Measurements from ENCODE around the gene RBM33.
"Not testable (repeated sequence)": the region's sequence is repeated elsewhere in the genome, so short reads cannot be mapped to it uniquely, and the experiment has no call there.

Gene RBM33

GRCh38 chr7:155644178-155644970 is at the start of gene RBM33:
RBM33 (plus strand) TSS chr7:155644661; CDS start chr7:155644877, 216 bp downstream.
- DNase-seq (ENCODE audit: low read depth in 2 of 2), result peak; percentile 53 to 70

- DNase-seq (ENCODE audit: low read depth in 2 of 2), result no peak
These were observed 49.5 kb upstream of the RBM33 start for GRCh38 chr7:155594961-155595366.

GRCh38 chr7:155597753-155598140 is 46.7 kb upstream of the RBM33 start:
- DNase-seq (ENCODE audit: low read depth in 2 of 2), result no peak

- peak; percentile 60 to 68 for DNase-seq (ENCODE audit: low read depth in 2 of 2)
These were observed 45.7 kb upstream of the RBM33 start for GRCh38 chr7:155598810-155599210.

GRCh38 chr7:155602156-155602555 is 42.3 kb upstream of the RBM33 start:
- DNase-seq (ENCODE audit: low read depth in 2 of 2), result no peak

GRCh38 chr7:155602750-155603149 is 41.7 kb upstream of the RBM33 start:
- DNase-seq (ENCODE audit: low read depth in 2 of 2), result no peak

GRCh38 chr7:155603205-155603857 is 41.1 kb upstream of the RBM33 start:
- DNase-seq (ENCODE audit: low read depth in 2 of 2), result no peak

- DNase-seq (ENCODE audit: low read depth in 2 of 2), result no peak
These were observed 40.5 kb upstream of the RBM33 start for GRCh38 chr7:155603858-155604503.

- no peak for DNase-seq (ENCODE audit: low read depth in 2 of 2)
These were observed 39.9 kb upstream of the RBM33 start for GRCh38 chr7:155604504-155604997.

GRCh38 chr7:155609185-155609584 is 35.3 kb upstream of the RBM33 start:
- DNase-seq (ENCODE audit: low read depth in 2 of 2), result no peak

- DNase-seq (ENCODE audit: low read depth in 2 of 2), result no peak
These were observed 33.7 kb upstream of the RBM33 start for GRCh38 chr7:155610633-155611193.

GRCh38 chr7:155611808-155612447 is 32.5 kb upstream of the RBM33 start:
- no peak for DNase-seq (ENCODE audit: low read depth in 2 of 2)

- no peak for DNase-seq (ENCODE audit: low read depth in 2 of 2)
These were observed 31.8 kb upstream of the RBM33 start for GRCh38 chr7:155612658-155613057.

- DNase-seq (ENCODE audit: low read depth in 2 of 2), result not testable (repeated sequence)
These were observed 29.4 kb upstream of the RBM33 start for GRCh38 chr7:155615085-155615484.

GRCh38 chr7:155618708-155619633 is 25.5 kb upstream of the RBM33 start:
- no peak for DNase-seq (ENCODE audit: low read depth in 2 of 2)

GRCh38 chr7:155619634-155620271 is 24.7 kb upstream of the RBM33 start:
- DNase-seq (ENCODE audit: low read depth in 2 of 2), result no peak

- DNase-seq (ENCODE audit: low read depth in 2 of 2), result no peak
These were observed 24.0 kb upstream of the RBM33 start for GRCh38 chr7:155620497-155620896.

- no peak for DNase-seq (ENCODE audit: low read depth in 2 of 2)
These were observed 23.0 kb upstream of the RBM33 start for GRCh38 chr7:155621418-155621980.

GRCh38 chr7:155624412-155624811 is 20.0 kb upstream of the RBM33 start:
- no peak for DNase-seq (ENCODE audit: low read depth in 2 of 2)

- no peak for DNase-seq (ENCODE audit: low read depth in 2 of 2)
These were observed 18.9 kb upstream of the RBM33 start for GRCh38 chr7:155625557-155625956.
